ENCODE measurements around the gene RPL13A. TPM values are rescaled to one million over a fixed set of nuclear protein-coding genes. Genes with fewer than 3 reads are reported as not detected.

RPL13A gene
- total and polyA plus RNA-seq, 2 experiments from 2014 or later = 2,105 to 2,412 TPM

DNA sequence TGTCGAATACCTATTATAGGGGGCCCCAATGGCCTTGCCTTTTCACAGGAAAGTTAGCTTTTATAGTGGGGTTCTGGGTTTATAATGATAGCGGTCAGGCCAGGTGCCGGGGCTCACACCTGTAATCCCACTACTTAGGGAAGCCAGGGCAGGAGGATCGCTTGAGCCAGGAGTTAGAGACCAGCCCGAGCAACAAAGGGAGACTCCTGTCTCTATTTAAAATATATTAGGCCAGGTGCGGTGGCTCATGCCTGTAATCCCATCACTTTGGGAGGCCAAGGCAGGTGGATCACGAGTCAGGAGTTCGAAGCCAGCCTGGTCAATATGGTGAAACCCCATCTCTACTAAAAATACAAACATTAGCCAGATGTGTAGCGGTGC, 16.2 kb downstream of the RPL13A start (continued):
- TF ChIP-seq, protein P1, sequence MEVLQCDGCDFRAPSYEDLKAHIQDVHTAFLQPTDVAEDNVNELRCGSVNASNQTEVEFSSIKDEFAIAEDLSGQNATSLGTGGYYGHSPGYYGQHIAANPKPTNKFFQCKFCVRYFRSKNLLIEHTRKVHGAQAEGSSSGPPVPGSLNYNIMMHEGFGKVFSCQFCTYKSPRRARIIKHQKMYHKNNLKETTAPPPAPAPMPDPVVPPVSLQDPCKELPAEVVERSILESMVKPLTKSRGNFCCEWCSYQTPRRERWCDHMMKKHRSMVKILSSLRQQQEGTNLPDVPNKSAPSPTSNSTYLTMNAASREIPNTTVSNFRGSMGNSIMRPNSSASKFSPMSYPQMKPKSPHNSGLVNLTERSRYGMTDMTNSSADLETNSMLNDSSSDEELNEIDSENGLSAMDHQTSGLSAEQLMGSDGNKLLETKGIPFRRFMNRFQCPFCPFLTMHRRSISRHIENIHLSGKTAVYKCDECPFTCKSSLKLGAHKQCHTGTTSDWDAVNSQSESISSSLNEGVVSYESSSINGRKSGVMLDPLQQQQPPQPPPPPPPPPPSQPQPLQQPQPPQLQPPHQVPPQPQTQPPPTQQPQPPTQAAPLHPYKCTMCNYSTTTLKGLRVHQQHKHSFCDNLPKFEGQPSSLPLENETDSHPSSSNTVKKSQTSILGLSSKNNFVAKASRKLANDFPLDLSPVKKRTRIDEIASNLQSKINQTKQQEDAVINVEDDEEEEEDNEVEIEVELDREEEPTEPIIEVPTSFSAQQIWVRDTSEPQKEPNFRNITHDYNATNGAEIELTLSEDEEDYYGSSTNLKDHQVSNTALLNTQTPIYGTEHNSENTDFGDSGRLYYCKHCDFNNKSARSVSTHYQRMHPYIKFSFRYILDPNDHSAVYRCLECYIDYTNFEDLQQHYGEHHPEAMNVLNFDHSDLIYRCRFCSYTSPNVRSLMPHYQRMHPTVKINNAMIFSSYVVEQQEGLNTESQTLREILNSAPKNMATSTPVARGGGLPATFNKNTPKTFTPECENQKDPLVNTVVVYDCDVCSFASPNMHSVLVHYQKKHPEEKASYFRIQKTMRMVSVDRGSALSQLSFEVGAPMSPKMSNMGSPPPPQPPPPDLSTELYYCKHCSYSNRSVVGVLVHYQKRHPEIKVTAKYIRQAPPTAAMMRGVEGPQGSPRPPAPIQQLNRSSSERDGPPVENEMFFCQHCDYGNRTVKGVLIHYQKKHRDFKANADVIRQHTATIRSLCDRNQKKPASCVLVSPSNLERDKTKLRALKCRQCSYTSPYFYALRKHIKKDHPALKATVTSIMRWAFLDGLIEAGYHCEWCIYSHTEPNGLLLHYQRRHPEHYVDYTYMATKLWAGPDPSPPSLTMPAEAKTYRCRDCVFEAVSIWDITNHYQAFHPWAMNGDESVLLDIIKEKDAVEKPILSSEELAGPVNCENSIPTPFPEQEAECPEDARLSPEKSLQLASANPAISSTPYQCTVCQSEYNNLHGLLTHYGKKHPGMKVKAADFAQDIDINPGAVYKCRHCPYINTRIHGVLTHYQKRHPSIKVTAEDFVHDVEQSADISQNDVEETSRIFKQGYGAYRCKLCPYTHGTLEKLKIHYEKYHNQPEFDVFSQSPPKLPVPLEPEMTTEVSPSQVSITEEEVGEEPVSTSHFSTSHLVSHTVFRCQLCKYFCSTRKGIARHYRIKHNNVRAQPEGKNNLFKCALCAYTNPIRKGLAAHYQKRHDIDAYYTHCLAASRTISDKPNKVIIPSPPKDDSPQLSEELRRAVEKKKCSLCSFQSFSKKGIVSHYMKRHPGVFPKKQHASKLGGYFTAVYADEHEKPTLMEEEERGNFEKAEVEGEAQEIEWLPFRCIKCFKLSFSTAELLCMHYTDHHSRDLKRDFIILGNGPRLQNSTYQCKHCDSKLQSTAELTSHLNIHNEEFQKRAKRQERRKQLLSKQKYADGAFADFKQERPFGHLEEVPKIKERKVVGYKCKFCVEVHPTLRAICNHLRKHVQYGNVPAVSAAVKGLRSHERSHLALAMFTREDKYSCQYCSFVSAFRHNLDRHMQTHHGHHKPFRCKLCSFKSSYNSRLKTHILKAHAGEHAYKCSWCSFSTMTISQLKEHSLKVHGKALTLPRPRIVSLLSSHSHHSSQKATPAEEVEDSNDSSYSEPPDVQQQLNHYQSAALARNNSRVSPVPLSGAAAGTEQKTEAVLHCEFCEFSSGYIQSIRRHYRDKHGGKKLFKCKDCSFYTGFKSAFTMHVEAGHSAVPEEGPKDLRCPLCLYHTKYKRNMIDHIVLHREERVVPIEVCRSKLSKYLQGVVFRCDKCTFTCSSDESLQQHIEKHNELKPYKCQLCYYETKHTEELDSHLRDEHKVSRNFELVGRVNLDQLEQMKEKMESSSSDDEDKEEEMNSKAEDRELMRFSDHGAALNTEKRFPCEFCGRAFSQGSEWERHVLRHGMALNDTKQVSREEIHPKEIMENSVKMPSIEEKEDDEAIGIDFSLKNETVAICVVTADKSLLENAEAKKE (CRISPR knock-in tag; IDR thresholded peaks at IDR 0.05) = no peak
- TF ChIP-seq, protein P2, sequence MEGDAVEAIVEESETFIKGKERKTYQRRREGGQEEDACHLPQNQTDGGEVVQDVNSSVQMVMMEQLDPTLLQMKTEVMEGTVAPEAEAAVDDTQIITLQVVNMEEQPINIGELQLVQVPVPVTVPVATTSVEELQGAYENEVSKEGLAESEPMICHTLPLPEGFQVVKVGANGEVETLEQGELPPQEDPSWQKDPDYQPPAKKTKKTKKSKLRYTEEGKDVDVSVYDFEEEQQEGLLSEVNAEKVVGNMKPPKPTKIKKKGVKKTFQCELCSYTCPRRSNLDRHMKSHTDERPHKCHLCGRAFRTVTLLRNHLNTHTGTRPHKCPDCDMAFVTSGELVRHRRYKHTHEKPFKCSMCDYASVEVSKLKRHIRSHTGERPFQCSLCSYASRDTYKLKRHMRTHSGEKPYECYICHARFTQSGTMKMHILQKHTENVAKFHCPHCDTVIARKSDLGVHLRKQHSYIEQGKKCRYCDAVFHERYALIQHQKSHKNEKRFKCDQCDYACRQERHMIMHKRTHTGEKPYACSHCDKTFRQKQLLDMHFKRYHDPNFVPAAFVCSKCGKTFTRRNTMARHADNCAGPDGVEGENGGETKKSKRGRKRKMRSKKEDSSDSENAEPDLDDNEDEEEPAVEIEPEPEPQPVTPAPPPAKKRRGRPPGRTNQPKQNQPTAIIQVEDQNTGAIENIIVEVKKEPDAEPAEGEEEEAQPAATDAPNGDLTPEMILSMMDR (conservative IDR thresholded peaks at IDR 0.05; ENCODE audit: low read depth in 2 of 2) = no peak
- no peak for TF ChIP-seq ZNF114 (CRISPR knock-in tag; IDR thresholded peaks at IDR 0.05)
- no peak for TF ChIP-seq POLR2AphosphoS5 (IDR thresholded peaks at IDR 0.05; ENCODE audit: low read depth)
- TF ChIP-seq STAT1 (IDR thresholded peaks at IDR 0.05; ENCODE audit: unreplicated experiment) = no peak
- no peak for TF ChIP-seq NANOG (IDR thresholded peaks at IDR 0.05; ENCODE audit: borderline replicate concordance)

DNA sequence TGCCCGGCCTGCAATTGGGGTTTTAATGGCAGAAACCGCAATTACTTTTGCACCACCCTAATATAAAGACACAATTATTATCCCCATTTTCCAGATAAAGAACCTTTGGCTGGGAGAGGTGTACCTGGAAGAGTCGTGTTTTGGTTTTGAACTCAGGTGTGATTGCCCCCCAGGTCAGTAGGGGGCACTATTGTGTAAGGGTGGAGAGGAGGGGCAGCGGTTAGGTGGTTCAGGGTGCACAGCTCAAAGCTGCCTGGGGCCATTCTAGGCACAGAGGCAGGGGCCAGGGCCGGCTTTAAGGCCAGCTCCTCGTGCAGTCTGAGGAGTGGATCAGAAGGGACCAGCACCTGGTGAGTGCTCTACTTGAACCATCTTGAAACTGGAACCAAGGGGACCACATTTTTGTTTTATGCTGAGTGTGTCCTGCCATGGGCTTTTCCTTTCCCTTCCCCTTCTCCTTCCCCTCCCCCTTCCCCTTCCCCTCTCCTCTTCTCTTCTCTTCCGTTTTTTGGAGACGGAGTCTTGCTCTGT, 19.2 kb downstream of the RPL13A start:
- peaks cover 15% of the 10 kb centered on the region for H3K4me1 ChIP-seq (ENCODE audit: insufficient read depth)
- Mint-ChIP-seq H3K4me1 (peaks cover 5% of the 10 kb centered on the region), H3K27ac (no peak overlapping the region), H3K4me3 (peak overlapping the region; percentile 18; the same call in 2 of the 3 replicates), H3K36me3 (ENCODE audit: low read depth) (no peaks in the 10 kb centered on the region), H3K9me3 (no peaks in the 10 kb centered on the region; the same call in 2 of the 3 replicates), H3K27me3 (ENCODE audit: insufficient read depth, low read depth, poor library complexity) (peaks cover 6% of the 10 kb centered on the region)
- H3K27me3 ChIP-seq (ENCODE audit: insufficient read depth) = no peaks in the 10 kb centered on the region
- peaks cover 15% of the 10 kb centered on the region for H3F3A ChIP-seq (replicated peaks; ENCODE audit: low read depth)
- peak; percentile 93 for ATAC-seq
- peak overlapping the region; percentile 63 for H2AFZ ChIP-seq
- DNase-seq (ENCODE audit: low spot score) = peak; percentile 94
- peak overlapping the region; percentile 27; the same call in 1 of the 2 replicates for H3K4me3 ChIP-seq
- TF ChIP-seq, protein P2 (conservative IDR thresholded peaks at IDR 0.05; ENCODE audit: low read depth in 2 of 2) = peak; percentile 99
- TF ChIP-seq ZNF114 (CRISPR knock-in tag; IDR thresholded peaks at IDR 0.05) (no peak), EZH2phosphoT487 (IDR thresholded peaks at IDR 0.05; ENCODE audit: unreplicated experiment) (no peak), NANOG (IDR thresholded peaks at IDR 0.05; ENCODE audit: borderline replicate concordance) (no peak), POLR2AphosphoS5 (IDR thresholded peaks at IDR 0.05; ENCODE audit: low read depth) (no peak)
- 0 out of 2 replicates have a peak overlapping the region, but pooled peaks have one; percentile 32 for H3K27ac ChIP-seq (ENCODE audit: low read depth)
- H3K4me2 ChIP-seq = 0 out of 2 replicates have a peak overlapping the region, but pooled peaks have one; percentile 6
- H3K9me2 ChIP-seq (ENCODE audit: insufficient read depth) = no peaks in the 10 kb centered on the region
- H3K79me2 ChIP-seq (replicated peaks; ENCODE audit: insufficient read depth) = no peaks in the 10 kb centered on the region
- H3K36me3 ChIP-seq (ENCODE audit: insufficient read depth) = no peaks in the 10 kb centered on the region
- no peaks in the 10 kb centered on the region for H4K20me1 ChIP-seq (replicated peaks; ENCODE audit: insufficient read depth)

All from GM23338 (cell line).